HG03108 (cell line): ENCODE results near the gene C20orf141.

Experiments used
- ATAC-seq: cut with Tn5 transposase; IDR thresholded peaks from one replicate; pipeline ENCODE4 v1.9.1; 2021; ENCODE audit warnings: moderate library complexity; ENCODE audit not compliant: unreplicated experiment

Gene C20orf141

DNA sequence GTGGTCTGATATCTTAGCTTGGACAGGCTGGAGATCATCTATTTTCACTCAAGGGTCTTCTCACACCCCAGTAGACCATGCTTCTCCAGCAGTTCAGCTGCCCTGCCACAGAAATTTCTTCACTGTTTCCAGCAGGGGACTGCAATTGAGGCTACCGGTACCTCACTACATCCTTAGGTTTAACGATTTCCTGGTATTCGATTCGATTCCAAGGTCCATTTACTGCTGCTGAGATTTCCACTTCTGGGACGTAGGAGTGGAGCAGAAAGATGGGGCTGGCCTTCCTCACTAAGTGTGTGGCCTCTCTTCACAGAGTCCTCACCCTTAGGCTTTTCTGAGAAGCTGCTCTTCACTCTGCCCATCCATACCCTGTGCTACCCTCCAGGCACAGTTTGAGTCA, 31.9 kb downstream of the C20orf141 start:
- ATAC-seq = no peak

DNA sequence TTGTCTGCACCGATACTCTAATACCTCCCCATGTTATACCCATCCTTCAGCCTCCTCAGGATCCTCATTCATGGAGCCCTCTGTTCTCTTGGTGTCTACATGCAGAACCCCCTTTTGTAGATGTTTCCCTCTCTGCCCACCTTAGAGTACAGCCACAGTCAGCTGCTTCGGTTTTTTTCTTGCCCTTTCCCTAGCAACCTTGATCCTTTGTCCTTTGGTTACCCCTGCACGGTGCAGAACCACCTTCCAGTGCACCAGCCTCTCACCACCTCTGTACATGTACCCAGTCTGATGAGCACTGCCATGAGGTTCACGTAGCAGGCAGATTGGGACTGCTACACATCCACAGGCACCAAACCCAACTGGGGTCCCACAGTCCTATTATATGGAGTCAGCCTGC, 33.0 kb downstream of the C20orf141 start:
- ATAC-seq = no peak

- no peak for ATAC-seq
Measured at GRCh38 chr20:2849529-2849928, 34.7 kb downstream of the C20orf141 start.

- no peak for ATAC-seq
Measured at GRCh38 chr20:2851086-2851485, 36.3 kb downstream of the C20orf141 start.

- no peak for ATAC-seq
Measured at GRCh38 chr20:2858591-2858990, 43.8 kb downstream of the C20orf141 start.

GRCh38 chr20:2859330-2860121, 44.7 kb downstream of the C20orf141 start:
- no peak for ATAC-seq

DNA sequence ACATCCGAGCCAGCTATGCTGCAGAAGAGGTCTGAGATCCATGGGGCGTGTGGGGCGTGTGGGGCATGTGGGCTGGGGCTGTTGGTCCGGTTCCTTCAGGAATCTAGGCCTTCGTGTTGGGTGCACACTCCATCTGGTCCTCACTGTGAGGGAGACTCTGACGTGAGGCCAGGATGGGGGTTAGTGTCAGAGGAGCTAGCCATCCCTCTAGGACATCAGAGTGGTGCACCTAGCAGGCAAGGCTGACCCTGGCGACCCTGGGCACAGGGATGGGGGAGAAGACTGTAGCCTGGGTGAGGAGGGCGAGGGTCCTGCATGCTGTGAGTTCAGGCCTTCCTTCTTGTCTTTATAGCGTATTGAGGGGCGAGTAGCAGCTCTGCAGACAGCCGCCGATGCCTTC, 49.8 kb downstream of the C20orf141 start:
- ATAC-seq = no peak

DNA sequence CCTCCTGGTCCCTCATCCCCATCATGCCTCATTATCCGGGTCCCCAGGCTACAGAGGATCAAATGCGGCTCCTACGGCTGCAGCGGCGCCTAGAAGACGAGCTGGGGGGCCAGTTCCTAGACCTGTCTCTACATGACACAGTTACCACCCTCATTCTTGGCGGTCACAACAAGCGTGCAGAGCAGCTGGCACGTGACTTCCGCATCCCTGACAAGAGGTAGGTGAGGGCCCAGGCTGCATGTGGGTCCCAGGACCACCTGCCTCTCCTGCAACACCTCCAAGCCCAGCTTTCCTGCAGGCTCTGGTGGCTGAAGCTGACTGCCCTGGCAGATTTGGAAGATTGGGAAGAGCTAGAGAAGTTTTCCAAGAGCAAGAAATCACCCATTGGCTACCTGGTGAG, 50.3 kb downstream of the C20orf141 start:
- no peak for ATAC-seq
